ENCODE data around the gene TRIM65.

Gene TRIM65

DNA sequence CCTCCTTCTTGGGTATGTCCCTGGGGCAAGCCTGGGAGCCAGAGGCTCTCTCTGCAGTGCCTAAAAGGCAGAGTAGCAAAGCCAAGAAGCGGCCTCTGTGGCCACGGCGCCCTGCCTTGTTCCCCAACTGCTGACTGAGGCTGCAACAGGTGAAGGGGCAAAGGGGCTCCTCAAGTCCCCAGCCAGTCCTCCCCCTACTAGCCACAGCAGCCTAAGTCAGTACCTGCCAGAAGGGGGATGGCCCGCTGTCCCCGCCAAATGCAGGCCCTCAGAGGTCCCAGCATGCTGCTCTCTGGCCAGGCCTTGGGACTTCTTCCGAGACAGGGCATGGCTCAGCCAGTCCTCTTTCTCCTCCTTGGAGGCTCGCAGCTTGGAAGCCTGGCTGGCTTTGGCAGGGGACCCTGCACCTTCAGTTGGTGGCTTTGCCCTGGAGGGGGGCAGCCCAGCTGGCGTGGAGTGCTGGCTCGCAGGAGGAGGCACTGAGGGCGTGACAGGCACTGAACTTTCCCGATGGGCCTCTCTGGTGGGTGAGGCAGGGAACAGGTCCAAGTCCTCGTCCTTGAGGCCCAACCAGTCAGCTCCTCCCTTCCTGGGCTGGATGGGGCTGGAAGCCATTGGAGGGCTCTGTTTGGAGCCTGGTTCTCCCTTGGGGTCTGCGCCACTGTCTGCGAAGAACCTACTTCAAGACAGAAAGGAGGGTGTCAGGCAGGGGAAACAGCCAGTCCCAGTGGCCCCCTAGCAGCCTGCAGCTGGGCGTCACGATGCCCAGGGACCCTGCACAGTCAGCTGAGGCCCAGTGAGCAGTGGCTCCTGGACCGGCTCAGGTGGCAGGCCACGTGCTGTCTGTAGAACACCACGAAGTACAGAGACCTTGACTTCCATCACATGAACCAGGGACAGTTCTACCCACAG is 26.5 kb upstream of the TRIM65 start:
- TF ChIP-seq, protein P1, sequence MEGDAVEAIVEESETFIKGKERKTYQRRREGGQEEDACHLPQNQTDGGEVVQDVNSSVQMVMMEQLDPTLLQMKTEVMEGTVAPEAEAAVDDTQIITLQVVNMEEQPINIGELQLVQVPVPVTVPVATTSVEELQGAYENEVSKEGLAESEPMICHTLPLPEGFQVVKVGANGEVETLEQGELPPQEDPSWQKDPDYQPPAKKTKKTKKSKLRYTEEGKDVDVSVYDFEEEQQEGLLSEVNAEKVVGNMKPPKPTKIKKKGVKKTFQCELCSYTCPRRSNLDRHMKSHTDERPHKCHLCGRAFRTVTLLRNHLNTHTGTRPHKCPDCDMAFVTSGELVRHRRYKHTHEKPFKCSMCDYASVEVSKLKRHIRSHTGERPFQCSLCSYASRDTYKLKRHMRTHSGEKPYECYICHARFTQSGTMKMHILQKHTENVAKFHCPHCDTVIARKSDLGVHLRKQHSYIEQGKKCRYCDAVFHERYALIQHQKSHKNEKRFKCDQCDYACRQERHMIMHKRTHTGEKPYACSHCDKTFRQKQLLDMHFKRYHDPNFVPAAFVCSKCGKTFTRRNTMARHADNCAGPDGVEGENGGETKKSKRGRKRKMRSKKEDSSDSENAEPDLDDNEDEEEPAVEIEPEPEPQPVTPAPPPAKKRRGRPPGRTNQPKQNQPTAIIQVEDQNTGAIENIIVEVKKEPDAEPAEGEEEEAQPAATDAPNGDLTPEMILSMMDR (IDR thresholded peaks at IDR 0.05) = no peak

GRCh38 chr17:75922173-75922961 is 25.6 kb upstream of the TRIM65 start:
- TF ChIP-seq, protein P1 (IDR thresholded peaks at IDR 0.05) = no peak

GRCh38 chr17:75921596-75921995 is 24.8 kb upstream of the TRIM65 start:
- TF ChIP-seq, protein P1 (IDR thresholded peaks at IDR 0.05) = no peak

DNA sequence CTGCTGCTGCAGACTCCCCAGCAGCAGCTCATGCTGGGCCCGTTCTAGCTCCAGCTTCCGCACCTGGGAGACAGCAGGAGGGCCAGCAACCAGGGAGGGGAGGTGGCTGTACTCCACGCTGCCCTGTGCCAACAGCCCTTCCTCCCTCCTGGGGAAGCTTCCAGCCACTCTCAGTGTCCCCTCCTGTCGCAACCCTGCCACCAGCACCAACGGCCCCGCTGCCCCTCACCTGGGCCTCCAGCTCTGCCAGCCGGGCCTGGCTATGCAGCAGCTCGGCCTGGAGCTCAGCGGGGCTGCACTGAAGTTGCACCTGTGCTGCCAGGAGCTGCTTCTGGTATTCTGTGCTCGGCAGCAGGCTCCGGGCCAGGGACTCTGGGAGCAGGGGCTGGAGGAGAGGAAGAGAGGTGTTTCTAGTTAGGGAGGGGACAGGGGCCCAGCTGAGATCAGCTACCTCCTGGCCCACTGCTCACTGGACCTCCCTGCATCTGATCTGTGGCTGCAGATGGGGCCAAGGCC is 23.4 kb upstream of the TRIM65 start:
- TF ChIP-seq, protein P1 (IDR thresholded peaks at IDR 0.05) = no peak

DNA sequence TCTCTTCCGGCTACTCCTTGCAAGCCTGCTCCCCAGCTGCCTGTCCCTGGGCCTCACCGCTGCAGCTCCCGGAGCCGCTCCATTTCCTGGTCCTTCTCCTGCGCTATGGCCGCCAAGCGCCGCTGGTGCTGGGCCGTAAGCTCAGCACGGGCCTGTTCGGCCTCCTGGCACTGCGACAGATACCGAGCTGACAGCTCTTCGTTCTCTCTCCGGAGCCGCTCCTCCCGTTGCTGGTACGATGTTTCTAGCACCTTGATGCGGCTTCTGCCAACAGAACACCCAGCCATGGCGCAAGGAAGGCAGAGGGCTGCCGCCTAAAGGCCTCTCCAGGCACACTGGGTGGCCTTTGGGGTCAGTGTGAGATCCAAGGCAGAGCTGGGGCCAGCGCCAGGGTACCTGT is 22.9 kb upstream of the TRIM65 start:
- TF ChIP-seq, protein P1 (IDR thresholded peaks at IDR 0.05) = no peak

DNA sequence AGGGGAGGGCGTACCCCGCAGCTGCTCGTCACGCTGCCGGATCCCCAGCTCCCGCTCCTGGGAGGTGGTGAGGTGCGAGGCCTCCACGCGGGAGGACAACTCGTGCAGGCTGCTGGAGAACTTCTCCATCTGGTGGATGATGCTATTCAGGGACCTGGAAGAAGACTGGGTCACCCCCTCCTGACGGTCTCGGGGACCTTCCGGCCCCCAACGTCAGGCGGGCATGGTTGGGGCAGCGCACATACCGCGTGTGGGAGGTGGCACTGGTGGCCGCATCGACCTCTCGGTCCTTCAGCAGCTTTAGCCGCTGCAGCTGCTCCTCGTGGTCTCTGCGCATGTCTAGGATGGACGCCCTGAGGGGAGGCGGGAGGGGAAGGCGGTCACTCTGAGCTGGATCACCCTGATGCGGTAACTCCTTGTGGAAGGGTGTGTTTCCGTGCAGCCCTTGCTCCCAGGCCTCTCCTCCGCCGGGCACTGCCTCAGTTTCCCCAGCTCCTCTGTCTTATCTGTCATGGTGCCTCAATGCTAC is 21.2 kb upstream of the TRIM65 start:
- TF ChIP-seq, protein P1 (IDR thresholded peaks at IDR 0.05) = no peak

- TF ChIP-seq, protein P1 (IDR thresholded peaks at IDR 0.05) = no peak
Measured at GRCh38 chr17:75917141-75917916, 20.6 kb upstream of the TRIM65 start.

Data from LNCAP (cell line).